ENCODE data around the gene SOX13. TPM values are rescaled to one million over a fixed set of nuclear protein-coding genes. Genes with fewer than 3 reads are reported as not detected.

The SOX13 gene
- polyA plus RNA-seq, 1 donor (not counting 4 experiments of a cell fraction or from before 2014, with no cell fraction given): 4.9 TPM

GRCh38 chr1:204143276-204144041, 70.5 kb downstream of the SOX13 start:
- no peaks in the 10 kb centered on the region for H3K27me3 ChIP-seq (ENCODE audit: control insufficient read depth, extremely low read depth, insufficient read depth, low read length)
- dilution Hi-C loops (cut with MboI; ENCODE audit: extremely low pct_ligation_motif_present, low sequenced_read_pairs): loop anchor here (25.0 kb wide), 1 partner anchor 281 kb away; the partner anchor contains the start of gene SNRPE
- H3K27ac ChIP-seq (ENCODE audit: control insufficient read depth, insufficient read depth, low read length): no peak overlapping the region
- no peaks in the 10 kb centered on the region for H3K9me1 ChIP-seq (ENCODE audit: control insufficient read depth, extremely low read depth, insufficient read depth, low read length)
- no peaks in the 10 kb centered on the region for H3K36me3 ChIP-seq (ENCODE audit: control insufficient read depth in 2 of 2, extremely low read depth in 1 of 2, insufficient read depth in 2 of 2, low read length in 2 of 2)
- H2AFZ ChIP-seq (ENCODE audit: control insufficient read depth, low read length): no peak overlapping the region
- no peak overlapping the region for H3K4me2 ChIP-seq (ENCODE audit: control insufficient read depth, extremely low read depth, insufficient read depth, low read depth, low read length)
- H3K4me3 ChIP-seq (ENCODE audit: control insufficient read depth in 2 of 3, extremely low read depth in 1 of 3, insufficient read depth in 2 of 3, low read depth in 1 of 3, low read length in 3 of 3): no peak overlapping the region
- H3K79me2 ChIP-seq (ENCODE audit: control insufficient read depth, insufficient read depth, low read length): no peaks in the 10 kb centered on the region
- TF ChIP-seq EZH2 (IDR thresholded peaks at IDR 0.05; ENCODE audit: low read length): no peak
- no peak overlapping the region for H3K9ac ChIP-seq (ENCODE audit: control insufficient read depth, extremely low read depth, insufficient read depth, low read length)
- no peaks in the 10 kb centered on the region for H3K4me1 ChIP-seq (ENCODE audit: control insufficient read depth, extremely low read depth, insufficient read depth, low read length)
- no peaks in the 10 kb centered on the region for H3K9me3 ChIP-seq (ENCODE audit: control insufficient read depth, low read depth, low read length)
- no peak for FAIRE-seq
- no peaks in the 10 kb centered on the region for H4K20me1 ChIP-seq (ENCODE audit: control insufficient read depth, extremely low read depth, insufficient read depth, low read length)
- no peak for DNase-seq (ENCODE audit: low read depth, low spot score)

- FAIRE-seq: no peak
- H3K79me2 ChIP-seq (ENCODE audit: control insufficient read depth, insufficient read depth, low read length): no peaks in the 10 kb centered on the region
- dilution Hi-C loops (cut with MboI; ENCODE audit: extremely low pct_ligation_motif_present, low sequenced_read_pairs): loop anchor here (25.0 kb wide), 1 partner anchor 283 kb away; the partner anchor contains the start of gene SNRPE
These were observed 72.2 kb downstream of the SOX13 start for GRCh38 chr1:204145033-204145504.

More at GRCh38 chr1:204145033-204145504, 72.2 kb downstream of the SOX13 start:
- DNase-seq (ENCODE audit: low read depth, low spot score): no peak
- no peak for TF ChIP-seq CTCF (optimal IDR thresholded peaks at IDR 0.05 in 1 of 3, IDR thresholded peaks at IDR 0.05 in 1 of 3, conservative IDR thresholded peaks at IDR 0.05 in 1 of 3; ENCODE audit: extremely low read depth in 1 of 3, insufficient read depth in 2 of 3, low read length in 3 of 3)
- no peak for TF ChIP-seq EZH2 (IDR thresholded peaks at IDR 0.05; ENCODE audit: low read length)
- Histone ChIP-seq H3K9ac (ENCODE audit: control insufficient read depth, extremely low read depth, insufficient read depth, low read length) (no peak overlapping the region), H3K4me3 (ENCODE audit: control insufficient read depth in 2 of 3, extremely low read depth in 1 of 3, insufficient read depth in 2 of 3, low read depth in 1 of 3, low read length in 3 of 3) (no peak overlapping the region), H3K4me1 (ENCODE audit: control insufficient read depth, extremely low read depth, insufficient read depth, low read length) (peaks cover under 1% of the 10 kb centered on the region), H3K36me3 (ENCODE audit: control insufficient read depth in 2 of 2, extremely low read depth in 1 of 2, insufficient read depth in 2 of 2, low read length in 2 of 2) (no peaks in the 10 kb centered on the region), H3K9me1 (ENCODE audit: control insufficient read depth, extremely low read depth, insufficient read depth, low read length) (no peaks in the 10 kb centered on the region), H3K9me3 (ENCODE audit: control insufficient read depth, low read depth, low read length) (no peaks in the 10 kb centered on the region), H3K27ac (ENCODE audit: control insufficient read depth, insufficient read depth, low read length) (no peak overlapping the region), H2AFZ (ENCODE audit: control insufficient read depth, low read length) (no peak overlapping the region), H4K20me1 (ENCODE audit: control insufficient read depth, extremely low read depth, insufficient read depth, low read length) (no peaks in the 10 kb centered on the region), H3K27me3 (ENCODE audit: control insufficient read depth, extremely low read depth, insufficient read depth, low read length) (no peaks in the 10 kb centered on the region), H3K4me2 (ENCODE audit: control insufficient read depth, extremely low read depth, insufficient read depth, low read depth, low read length) (no peak overlapping the region)
